HG02943 (cell line): ENCODE results near the gene ZNF625.
"Not testable (repeated sequence)": the region's sequence is repeated elsewhere in the genome, so short reads cannot be mapped to it uniquely, and the experiment has no call there.

Experiments used
- ATAC-seq: cut with Tn5 transposase; IDR thresholded peaks from one replicate; pipeline ENCODE4 v1.9.1; 2021; ENCODE audit warnings: mild to moderate bottlenecking, low read depth, moderate library complexity; ENCODE audit not compliant: unreplicated experiment

Gene ZNF625

GRCh38 chr19:12139269-12139668 is 17.3 kb downstream of the ZNF625 start:
- ATAC-seq = no peak

- no peak for ATAC-seq
Observed at GRCh38 chr19:12137221-12137940, 19.2 kb downstream of the ZNF625 start.

- no peak for ATAC-seq
Observed at GRCh38 chr19:12133069-12133468, 23.5 kb downstream of the ZNF625 start.

- no peak for ATAC-seq
Observed at GRCh38 chr19:12126707-12127106, 29.8 kb downstream of the ZNF625 start.

GRCh38 chr19:12117201-12117970 is 39.1 kb downstream of the ZNF625 start:
- no peak for ATAC-seq

GRCh38 chr19:12113121-12113520 is 43.4 kb downstream of the ZNF625 start:
- ATAC-seq = no peak

- no peak for ATAC-seq
Observed at GRCh38 chr19:12112701-12113100, 43.8 kb downstream of the ZNF625 start.

GRCh38 chr19:12111943-12112637 is 44.4 kb downstream of the ZNF625 start:
- ATAC-seq = no peak

GRCh38 chr19:12111176-12111575 is 45.4 kb downstream of the ZNF625 start:
- ATAC-seq = no peak

GRCh38 chr19:12103909-12104308 is 52.6 kb downstream of the ZNF625 start:
- ATAC-seq = not testable (repeated sequence)

- no peak for ATAC-seq
Observed at GRCh38 chr19:12098040-12098439, 58.5 kb downstream of the ZNF625 start.

GRCh38 chr19:12095111-12095790 is 61.3 kb downstream of the ZNF625 start:
- ATAC-seq = no peak
